SU-DHL-6 (cell line): ENCODE measurements around the gene LDB1.

Source experiments
- H2AFZ ChIP-seq: fragments of 200-600 bp; sonication (generic); 2 replicates; pipeline ENCODE4 v1.6.1; 2014; ENCODE audit warnings: low read depth, mild to moderate bottlenecking, moderate library complexity, mixed read lengths, antibody characterized with exemption, low read length; ENCODE audit not compliant: severe bottlenecking
- H3F3A ChIP-seq: fragments of 200-600 bp; shearing (Covaris generic); 2 replicates; pipeline ENCODE4 v1.6.0; 2016; ENCODE audit warnings: antibody characterized with exemption, mild to moderate bottlenecking; ENCODE audit not compliant: insufficient read depth
- H3K27ac ChIP-seq: fragments of 200-600 bp; sonication (generic); 2 replicates; pipeline ENCODE4 v1.5.1; 2016; ENCODE audit warnings: low read depth, mild to moderate bottlenecking, low read length, moderate library complexity, mixed read lengths
- H3K27me3 ChIP-seq: fragments of 200-600 bp; sonication (generic), shearing (Covaris generic); 2 replicates; pipeline ENCODE4 v1.6.0; 2014; ENCODE audit warnings: mild to moderate bottlenecking, low read length
- H3K36me3 ChIP-seq: fragments of 200-600 bp; sonication (generic); 2 replicates; pipeline ENCODE4 v1.6.1; 2014; ENCODE audit warnings: mild to moderate bottlenecking, low read length, mixed read lengths
- H3K4me2 ChIP-seq: fragments of 300-600, 200-600 bp; shearing (Covaris generic), sonication (generic); 2 replicates; pipeline ENCODE4 v1.6.0; 2014; ENCODE audit warnings: low read length, low read depth, mild to moderate bottlenecking; ENCODE audit not compliant: poor library complexity, severe bottlenecking
- H3K4me3 ChIP-seq: fragments of 200-600 bp; sonication (generic); 2 replicates; pipeline ENCODE4 v1.5.1; 2014; ENCODE audit warnings: antibody characterized with exemption, low read length, mild to moderate bottlenecking, mixed read lengths; ENCODE audit not compliant: insufficient read depth, poor library complexity, severe bottlenecking
- H3K79me2 ChIP-seq: fragments of 200-600 bp; sonication (generic); 2 replicates; pipeline ENCODE4 v1.6.1; 2014; ENCODE audit warnings: mild to moderate bottlenecking, low read length, moderate library complexity; ENCODE audit not compliant: insufficient read depth
- H3K9ac ChIP-seq: fragments of 200-600 bp; sonication (generic); 2 replicates; pipeline ENCODE4 v1.7.0; 2014; ENCODE audit warnings: mild to moderate bottlenecking, low read length
- H3K9me2 ChIP-seq: fragments of 200-600 bp; sonication (generic); replicated peaks from 2 replicates; pipeline ENCODE4 v1.6.1; 2014; ENCODE audit warnings: low read length; ENCODE audit not compliant: insufficient read depth
- H3K9me3 ChIP-seq: fragments of 200-600 bp; sonication (generic); 2 replicates; pipeline ENCODE4 v1.6.1; 2014; ENCODE audit warnings: low read length, mixed read lengths; ENCODE audit not compliant: insufficient read depth
- H4K20me1 ChIP-seq: fragments of 200-600 bp; sonication (generic); 2 replicates; pipeline ENCODE4 v1.6.1; 2014; ENCODE audit warnings: low read depth, mild to moderate bottlenecking, antibody characterized with exemption, low read length, moderate library complexity, mixed read lengths
- CTCF ChIP-seq: fragments of 200-600 bp; sonication (generic); IDR thresholded peaks from one replicate; pipeline ENCODE4 v1.5.1; 2017; ENCODE audit warnings: antibody characterized with exemption, mild to moderate bottlenecking, low read length, moderate library complexity; ENCODE audit not compliant: insufficient read depth, poor library complexity, severe bottlenecking
- EZH2phosphoT487 ChIP-seq: fragments of 200-600 bp; sonication (generic), shearing (Covaris generic); conservative IDR thresholded peaks from 2 replicates; pipeline ENCODE4 v1.6.1; 2018; ENCODE audit warnings: mild to moderate bottlenecking, antibody characterized with exemption, low read length, moderate library complexity, mixed read lengths

The LDB1 gene

DNA sequence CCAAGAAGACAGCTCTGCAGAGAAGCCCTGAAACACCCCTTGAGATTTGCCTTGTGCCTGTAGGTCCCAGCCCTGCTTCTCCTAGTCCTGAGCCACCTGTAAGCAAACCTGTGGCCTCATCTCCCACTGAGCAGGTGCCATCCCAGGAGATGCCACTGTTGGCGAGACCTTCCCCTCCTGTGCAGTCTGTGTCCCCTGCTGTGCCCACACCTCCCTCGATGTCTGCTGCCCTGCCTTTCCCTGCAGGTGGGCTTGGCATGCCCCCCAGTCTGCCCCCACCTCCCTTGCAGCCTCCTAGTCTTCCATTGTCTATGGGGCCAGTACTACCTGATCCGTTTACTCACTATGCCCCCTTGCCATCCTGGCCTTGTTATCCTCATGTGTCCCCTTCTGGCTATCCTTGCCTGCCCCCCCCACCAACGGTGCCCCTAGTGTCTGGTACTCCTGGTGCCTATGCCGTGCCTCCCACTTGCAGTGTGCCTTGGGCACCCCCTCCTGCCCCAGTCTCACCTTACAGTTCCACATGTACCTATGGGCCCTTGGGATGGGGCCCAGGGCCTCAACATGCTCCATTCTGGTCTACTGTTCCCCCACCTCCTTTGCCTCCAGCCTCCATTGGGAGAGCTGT, 20.9 kb upstream of the LDB1 start:
- Histone ChIP-seq H3K4me2 (no peak overlapping the region), H3K9me3 (no peaks in the 10 kb centered on the region), H3K27me3 (no peaks in the 10 kb centered on the region), H3K79me2 (peaks cover 65% of the 10 kb centered on the region), H3K27ac (no peak overlapping the region), H2AFZ (no peak overlapping the region), H3K9ac (no peak overlapping the region), H3K4me3 (no peak overlapping the region), H3K36me3 (peaks cover 20% of the 10 kb centered on the region; the same call in 1 of the 2 replicates), H4K20me1 (peaks cover 8% of the 10 kb centered on the region; the same call in 1 of the 2 replicates), H3K9me2 (no peaks in the 10 kb centered on the region), H3F3A (no peaks in the 10 kb centered on the region)
- no peak for TF ChIP-seq EZH2phosphoT487
- TF ChIP-seq CTCF, result no peak

DNA sequence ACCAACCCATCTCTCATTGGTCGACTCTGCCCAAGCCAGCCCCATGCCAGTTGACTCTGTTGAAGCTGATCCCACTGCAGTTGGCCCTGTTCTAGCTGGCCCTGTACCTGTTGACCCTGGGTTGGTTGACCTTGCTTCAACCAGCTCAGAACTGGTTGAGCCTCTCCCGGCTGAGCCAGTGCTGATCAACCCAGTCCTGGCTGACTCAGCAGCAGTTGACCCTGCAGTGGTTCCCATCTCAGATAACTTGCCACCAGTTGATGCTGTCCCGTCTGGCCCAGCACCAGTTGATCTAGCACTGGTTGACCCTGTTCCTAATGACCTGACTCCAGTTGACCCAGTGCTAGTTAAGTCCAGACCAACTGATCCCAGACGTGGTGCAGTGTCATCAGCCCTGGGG, 20.1 kb upstream of the LDB1 start:
- Histone ChIP-seq H3F3A (no peaks in the 10 kb centered on the region), H3K36me3 (peaks cover 20% of the 10 kb centered on the region; the same call in 1 of the 2 replicates), H3K9ac (no peak overlapping the region), H3K9me3 (no peaks in the 10 kb centered on the region), H2AFZ (no peak overlapping the region), H3K79me2 (peaks cover 73% of the 10 kb centered on the region), H3K4me3 (no peak overlapping the region), H3K9me2 (no peaks in the 10 kb centered on the region), H3K27ac (no peak overlapping the region), H4K20me1 (peaks cover 9% of the 10 kb centered on the region; the same call in 1 of the 2 replicates), H3K27me3 (no peaks in the 10 kb centered on the region), H3K4me2 (no peak overlapping the region)
- TF ChIP-seq EZH2phosphoT487, result no peak

DNA sequence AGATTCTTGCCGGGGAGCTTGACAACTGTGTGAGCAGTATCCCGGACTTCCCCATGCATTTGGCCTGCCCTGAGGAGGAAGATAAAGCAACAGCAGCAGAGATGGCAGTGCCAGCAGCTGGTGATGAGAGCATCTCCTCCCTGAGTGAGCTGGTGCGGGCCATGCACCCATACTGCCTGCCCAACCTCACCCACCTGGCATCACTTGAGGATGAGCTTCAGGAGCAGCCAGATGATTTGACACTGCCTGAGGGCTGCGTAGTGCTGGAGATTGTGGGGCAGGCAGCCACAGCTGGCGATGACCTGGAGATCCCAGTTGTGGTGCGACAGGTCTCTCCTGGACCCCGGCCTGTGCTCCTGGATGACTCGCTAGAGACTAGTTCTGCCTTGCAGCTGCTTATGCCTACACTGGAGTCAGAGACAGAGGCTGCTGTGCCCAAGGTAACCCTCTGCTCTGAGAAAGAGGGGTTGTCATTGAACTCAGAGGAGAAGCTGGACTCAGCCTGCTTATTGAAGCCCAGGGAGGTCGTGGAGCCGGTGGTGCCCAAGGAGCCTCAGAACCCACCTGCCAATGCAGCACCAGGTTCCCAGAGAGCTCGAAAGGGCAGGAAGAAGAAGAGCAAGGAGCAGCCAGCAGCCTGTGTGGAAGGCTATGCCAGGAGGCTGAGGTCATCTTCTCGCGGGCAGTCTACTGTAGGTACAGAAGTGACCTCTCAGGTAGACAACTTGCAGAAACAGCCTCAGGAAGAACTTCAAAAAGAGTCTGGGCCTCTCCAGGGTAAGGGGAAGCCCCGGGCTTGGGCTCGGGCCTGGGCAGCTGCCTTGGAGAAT, 19.3 kb upstream of the LDB1 start:
- Histone ChIP-seq H2AFZ (no peak overlapping the region), H4K20me1 (peaks cover 15% of the 10 kb centered on the region; the same call in 1 of the 2 replicates), H3K79me2 (peaks cover 80% of the 10 kb centered on the region), H3K27me3 (no peaks in the 10 kb centered on the region), H3K4me2 (no peak overlapping the region), H3K9me2 (no peaks in the 10 kb centered on the region), H3F3A (no peaks in the 10 kb centered on the region), H3K9me3 (no peaks in the 10 kb centered on the region), H3K4me3 (no peak overlapping the region), H3K36me3 (peaks cover 20% of the 10 kb centered on the region; the same call in 1 of the 2 replicates), H3K27ac (no peak overlapping the region), H3K9ac (no peak overlapping the region)
- no peak for TF ChIP-seq CTCF
- TF ChIP-seq EZH2phosphoT487, result no peak
